UCSD-AML1 (cell line): Measurements from ENCODE around the gene DLX3.

Source experiments
- DNase-seq: peaks from one replicate; lab custom pipeline; 2025; ENCODE audit not compliant: unreplicated experiment; lab: John Stamatoyannopoulos, UW

DLX3 gene

GRCh38 chr17:49959183-49959935 is 35.7 kb downstream of the DLX3 start:
- DNase-seq, result no peak

GRCh38 chr17:49958723-49959122 is 36.3 kb downstream of the DLX3 start:
- no peak for DNase-seq

GRCh38 chr17:49957350-49957749 is 37.7 kb downstream of the DLX3 start:
- no peak for DNase-seq

- DNase-seq, result no peak
These were observed 38.2 kb downstream of the DLX3 start for GRCh38 chr17:49956780-49957179.

- DNase-seq, result no peak
These were observed 39.9 kb downstream of the DLX3 start for GRCh38 chr17:49955157-49955556.

GRCh38 chr17:49952912-49953497 is 42.0 kb downstream of the DLX3 start:
- peak; percentile 48 for DNase-seq

- peak; percentile 82 for DNase-seq
These were observed 42.7 kb downstream of the DLX3 start for GRCh38 chr17:49952209-49952911.

- DNase-seq, result no peak
These were observed 43.5 kb downstream of the DLX3 start for GRCh38 chr17:49951362-49952082.

GRCh38 chr17:49949634-49950033 is 45.4 kb downstream of the DLX3 start:
- DNase-seq, result no peak

GRCh38 chr17:49946964-49947584 is 48.0 kb downstream of the DLX3 start:
- no peak for DNase-seq

- no peak for DNase-seq
These were observed 48.8 kb downstream of the DLX3 start for GRCh38 chr17:49946208-49946607.

- DNase-seq, result no peak
These were observed 50.7 kb downstream of the DLX3 start for GRCh38 chr17:49944273-49944870.

GRCh38 chr17:49942947-49943346 is 52.1 kb downstream of the DLX3 start:
- no peak for DNase-seq

- no peak for DNase-seq
These were observed 53.6 kb downstream of the DLX3 start for GRCh38 chr17:49941427-49941826.
